ENCODE data around the gene CTSW.

CTSW gene

GRCh38 chr11:65855927-65856363 lies 23.7 kb upstream of the CTSW start:
- peak overlapping the region; percentile 83 for H3K4me2 ChIP-seq (ENCODE audit: low read length)
- no peaks in the 10 kb centered on the region for H3K27me3 ChIP-seq (ENCODE audit: control insufficient read depth, insufficient read depth, low read length)
- peaks cover 3% of the 10 kb centered on the region for H3K79me2 ChIP-seq
- H3K4me1 ChIP-seq = peaks cover 6% of the 10 kb centered on the region
- H3K27ac ChIP-seq = no peak overlapping the region
- H3K9me3 ChIP-seq (ENCODE audit: control insufficient read depth, low read length) = no peaks in the 10 kb centered on the region
- no peak overlapping the region for H3K4me3 ChIP-seq (ENCODE audit: low read depth, low read length)
- no peaks in the 10 kb centered on the region for H3K36me3 ChIP-seq (ENCODE audit: control insufficient read depth, insufficient read depth, low read length)
- H3K9ac ChIP-seq = no peak overlapping the region
- no peak overlapping the region for H2AFZ ChIP-seq
- no peak for TF ChIP-seq CTCF (IDR thresholded peaks at IDR 0.05)

- Histone ChIP-seq H3K9me3 (ENCODE audit: control insufficient read depth, low read length) (no peaks in the 10 kb centered on the region), H3K27ac (peak overlapping the region; percentile 100), H3K4me1 (peaks cover 11% of the 10 kb centered on the region), H3K27me3 (ENCODE audit: control insufficient read depth, insufficient read depth, low read length) (no peaks in the 10 kb centered on the region), H3K79me2 (peaks cover 5% of the 10 kb centered on the region), H3K4me2 (ENCODE audit: low read length) (peak overlapping the region; percentile 83), H2AFZ (peak overlapping the region; percentile 53), H3K9ac (peak overlapping the region; percentile 84), H3K36me3 (ENCODE audit: control insufficient read depth, insufficient read depth, low read length) (no peaks in the 10 kb centered on the region), H3K4me3 (ENCODE audit: low read depth, low read length) (peak overlapping the region; percentile 90)
- no peak for TF ChIP-seq CTCF (IDR thresholded peaks at IDR 0.05)
Measured at GRCh38 chr11:65856689-65857499, 22.7 kb upstream of the CTSW start.

GRCh38 chr11:65857500-65857852 lies 22.2 kb upstream of the CTSW start:
- TF ChIP-seq CTCF (IDR thresholded peaks at IDR 0.05) = no peak

GRCh38 chr11:65857853-65858680 lies 21.6 kb upstream of the CTSW start, which contains the start of gene CFL1:
TSS of gene CFL1 (minus strand) at chr11:65858180. CDS start at chr11:65858099, 81 bp downstream.
- H3K27ac ChIP-seq = peak within 1 kb of the TSS; percentile 100
- H3K27me3 ChIP-seq (ENCODE audit: control insufficient read depth, insufficient read depth, low read length) = no peaks in the 10 kb centered on the region
- H2AFZ ChIP-seq = peak within 1 kb of the TSS; percentile 80
- peaks cover 5% of the 10 kb centered on the region for H3K79me2 ChIP-seq
- H3K9ac ChIP-seq = peak within 1 kb of the TSS; percentile 84
- H3K4me1 ChIP-seq = peaks cover 11% of the 10 kb centered on the region
- no peak for TF ChIP-seq CTCF (IDR thresholded peaks at IDR 0.05)
- peak within 1 kb of the TSS; percentile 90 for H3K4me3 ChIP-seq (ENCODE audit: low read depth, low read length)
- H3K9me3 ChIP-seq (ENCODE audit: control insufficient read depth, low read length) = no peaks in the 10 kb centered on the region
- peak within 1 kb of the TSS; percentile 97 for H3K4me2 ChIP-seq (ENCODE audit: low read length)
- H3K36me3 ChIP-seq (ENCODE audit: control insufficient read depth, insufficient read depth, low read length) = no peaks in the 10 kb centered on the region

More at GRCh38 chr11:65857500-65857852, 22.2 kb upstream of the CTSW start:
- H3K9ac ChIP-seq = peak overlapping the region; percentile 84
- H3K4me1 ChIP-seq = peaks cover 11% of the 10 kb centered on the region
- no peaks in the 10 kb centered on the region for H3K27me3 ChIP-seq (ENCODE audit: control insufficient read depth, insufficient read depth, low read length)
- H3K27ac ChIP-seq = peak overlapping the region; percentile 100
- H3K36me3 ChIP-seq (ENCODE audit: control insufficient read depth, insufficient read depth, low read length) = no peaks in the 10 kb centered on the region
- H3K79me2 ChIP-seq = peaks cover 5% of the 10 kb centered on the region
- peak overlapping the region; percentile 53 for H2AFZ ChIP-seq
- H3K4me3 ChIP-seq (ENCODE audit: low read depth, low read length) = peak overlapping the region; percentile 90
- H3K9me3 ChIP-seq (ENCODE audit: control insufficient read depth, low read length) = no peaks in the 10 kb centered on the region
- H3K4me2 ChIP-seq (ENCODE audit: low read length) = peak overlapping the region; percentile 83
